OCI-LY1 (cell line): ENCODE data around the gene BPIFA3.

Experiments used
- H2AFZ ChIP-seq: fragments of 200-600 bp; sonication (generic), shearing (Covaris generic); 2 replicates; pipeline ENCODE4 v1.6.0; 2014; ENCODE audit warnings: antibody characterized with exemption, mild to moderate bottlenecking, low read length
- H3F3A ChIP-seq: fragments of 200-600 bp; sonication (generic), shearing (Covaris generic); 2 replicates; pipeline ENCODE4 v1.6.0; 2014; ENCODE audit warnings: mild to moderate bottlenecking, antibody characterized with exemption, low read length, moderate library complexity; ENCODE audit not compliant: insufficient read depth
- H3K27ac ChIP-seq: fragments of 200-600 bp; sonication (generic); 2 replicates; pipeline ENCODE4 v1.5.1; 2014; ENCODE audit warnings: low read length, mixed run types, mild to moderate bottlenecking, low read depth; ENCODE audit not compliant: poor library complexity, severe bottlenecking
- H3K27me3 ChIP-seq: fragments of 200-600 bp; sonication (generic); 2 replicates; pipeline ENCODE4 v1.6.0; 2014; ENCODE audit warnings: antibody characterized with exemption, mild to moderate bottlenecking, low read length, moderate library complexity; ENCODE audit not compliant: insufficient read depth
- H3K36me3 ChIP-seq: fragments of 200-600 bp; sonication (generic); 2 replicates; pipeline ENCODE4 v1.6.1; 2014; ENCODE audit warnings: mild to moderate bottlenecking, antibody characterized with exemption, low read length, moderate library complexity, mixed read lengths; ENCODE audit not compliant: insufficient read depth
- H3K4me1 ChIP-seq: fragments of 200-600 bp; sonication (generic); 2 replicates; pipeline ENCODE4 v1.5.1; 2014; ENCODE audit warnings: mild to moderate bottlenecking, low read length, moderate library complexity; ENCODE audit not compliant: insufficient read depth, severe bottlenecking
- H3K4me2 ChIP-seq: fragments of 200-600 bp; sonication (generic), shearing (Covaris generic); 2 replicates; pipeline ENCODE4 v1.6.1; 2014; ENCODE audit warnings: low read length
- H3K4me3 ChIP-seq: fragments of 200-600 bp; sonication (generic); 2 replicates; pipeline ENCODE4 v1.5.1; 2014; ENCODE audit warnings: low read length, low read depth, mild to moderate bottlenecking, mixed read lengths; ENCODE audit not compliant: poor library complexity, severe bottlenecking
- H3K79me2 ChIP-seq: fragments of 200-600 bp; shearing (Covaris generic); 2 replicates; pipeline ENCODE4 v1.6.1; 2016; ENCODE audit warnings: mixed run types, low read length, mixed read lengths; ENCODE audit not compliant: insufficient read depth
- H3K9ac ChIP-seq: fragments of 200-600 bp; sonication (generic), shearing (Covaris generic); 2 replicates; pipeline ENCODE4 v1.6.1; 2014; ENCODE audit warnings: mild to moderate bottlenecking, low read length, mixed read lengths
- H3K9me2 ChIP-seq: fragments of 200-600 bp; sonication (generic), shearing (Covaris generic); 2 replicates; pipeline ENCODE4 v1.6.1; 2014; ENCODE audit warnings: low read depth, mild to moderate bottlenecking, low read length, mixed read lengths
- H3K9me3 ChIP-seq: fragments of 200-600 bp; shearing (Covaris generic); 2 replicates; pipeline ENCODE4 v1.6.1; 2014; ENCODE audit warnings: low read length, mixed read lengths
- H4K20me1 ChIP-seq: fragments of 200-600 bp; sonication (generic), shearing (Covaris generic); 2 replicates; pipeline ENCODE4 v1.6.0; 2016; ENCODE audit warnings: mild to moderate bottlenecking, low read length; ENCODE audit not compliant: insufficient read depth
- CTCF ChIP-seq: fragments of 200-600 bp; sonication (generic), shearing (Covaris generic); IDR thresholded peaks from 2 replicates; pipeline ENCODE4 v1.5.1; 2017; ENCODE audit warnings: mild to moderate bottlenecking, antibody characterized with exemption, low read length, moderate library complexity, mixed read lengths
- EZH2 ChIP-seq: fragments of 200-600 bp; sonication (generic), shearing (Covaris generic); IDR thresholded peaks from 2 replicates; pipeline ENCODE4 v1.8.0; 2017; ENCODE audit warnings: borderline replicate concordance, mixed run types, mild to moderate bottlenecking, antibody characterized with exemption, low read length, moderate library complexity, mixed read lengths

Gene BPIFA3

GRCh38 chr20:33231237-33231636 lies 14.1 kb downstream of the BPIFA3 start:
- H3K36me3 ChIP-seq = no peaks in the 10 kb centered on the region
- H4K20me1 ChIP-seq = no peaks in the 10 kb centered on the region
- 0 out of 2 replicates have a peak, but pooled peaks cover 4% of the 10 kb centered on the region for H3K27me3 ChIP-seq
- no peak overlapping the region for H3K27ac ChIP-seq
- no peaks in the 10 kb centered on the region for H3K9me2 ChIP-seq
- no peaks in the 10 kb centered on the region for H3K9me3 ChIP-seq
- no peaks in the 10 kb centered on the region for H3K79me2 ChIP-seq
- H3F3A ChIP-seq = no peaks in the 10 kb centered on the region
- no peak overlapping the region for H3K9ac ChIP-seq
- no peak overlapping the region for H3K4me3 ChIP-seq
- H2AFZ ChIP-seq = no peak overlapping the region
- TF ChIP-seq CTCF (no peak), EZH2 (no peak)
- no peaks in the 10 kb centered on the region for H3K4me1 ChIP-seq
- H3K4me2 ChIP-seq = no peak overlapping the region

DNA sequence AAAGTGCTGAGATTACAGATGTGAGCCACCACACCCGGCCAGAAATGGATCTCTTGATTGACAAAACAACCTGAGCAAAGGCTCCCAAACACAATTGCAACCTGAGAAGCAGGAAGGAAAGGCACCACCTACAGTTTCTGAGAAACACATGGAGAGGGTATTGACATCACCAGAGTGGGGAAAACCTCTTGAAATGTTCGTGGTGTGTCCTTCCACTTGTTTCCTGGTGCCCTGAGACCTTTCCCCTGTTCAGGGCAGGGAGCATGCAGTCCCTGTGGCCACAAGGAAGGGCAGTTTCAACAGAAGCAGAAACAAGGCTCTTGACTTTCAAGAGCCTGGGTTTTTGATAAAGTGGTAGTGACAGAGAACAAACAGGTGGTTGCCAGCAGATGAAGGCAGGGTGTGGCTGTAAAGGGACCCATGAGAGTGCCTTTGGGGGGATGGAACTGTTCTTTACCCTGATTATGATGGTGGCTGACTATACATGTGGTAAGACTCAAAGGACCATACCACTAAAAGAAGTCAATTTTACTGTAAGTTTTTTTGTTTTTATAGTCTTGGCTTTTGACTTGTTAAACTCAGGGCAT lies 15.4 kb downstream of the BPIFA3 start:
- Histone ChIP-seq H2AFZ (no peak overlapping the region), H3K27me3 (0 out of 2 replicates have a peak, but pooled peaks cover 4% of the 10 kb centered on the region), H3K4me1 (no peaks in the 10 kb centered on the region), H4K20me1 (no peaks in the 10 kb centered on the region), H3K27ac (no peak overlapping the region), H3K9ac (no peak overlapping the region), H3K9me3 (no peaks in the 10 kb centered on the region), H3K4me2 (no peak overlapping the region), H3K36me3 (no peaks in the 10 kb centered on the region), H3F3A (no peaks in the 10 kb centered on the region), H3K79me2 (no peaks in the 10 kb centered on the region), H3K9me2 (no peaks in the 10 kb centered on the region), H3K4me3 (no peak overlapping the region)
- TF ChIP-seq EZH2 = no peak
- no peak for TF ChIP-seq CTCF

GRCh38 chr20:33233129-33233774 lies 16.1 kb downstream of the BPIFA3 start:
- 0 out of 2 replicates have a peak, but pooled peaks cover 4% of the 10 kb centered on the region for H3K27me3 ChIP-seq
- no peak overlapping the region for H3K27ac ChIP-seq
- no peaks in the 10 kb centered on the region for H3F3A ChIP-seq
- no peaks in the 10 kb centered on the region for H3K9me2 ChIP-seq
- no peaks in the 10 kb centered on the region for H3K4me1 ChIP-seq
- H3K4me2 ChIP-seq = no peak overlapping the region
- no peaks in the 10 kb centered on the region for H3K36me3 ChIP-seq
- H3K9me3 ChIP-seq = no peaks in the 10 kb centered on the region
- no peaks in the 10 kb centered on the region for H3K79me2 ChIP-seq
- no peak overlapping the region for H3K9ac ChIP-seq
- no peak overlapping the region for H3K4me3 ChIP-seq
- no peak overlapping the region for H2AFZ ChIP-seq
- H4K20me1 ChIP-seq = no peaks in the 10 kb centered on the region
- TF ChIP-seq EZH2 (no peak), CTCF (no peak)
